Hematopoietic multipotent progenitor cell treated with erythropoietin and hydrocortisone succinate and interleukin-3 and kit ligand, for 8 days (in vitro differentiated cells): Measurements from ENCODE around the gene UQCR10.
"Not testable (repeated sequence)": the region's sequence is repeated elsewhere in the genome, so short reads cannot be mapped to it uniquely, and the experiment has no call there.

Source experiments
- DNase-seq: peaks from one replicate; pipeline ENCODE4 v3.0.0-alpha.2; 2015

UQCR10 gene

GRCh38 chr22:29737251-29738117 is 29.7 kb upstream of the UQCR10 start:
- peak; percentile 66 for DNase-seq

GRCh38 chr22:29738118-29738815 is 28.9 kb upstream of the UQCR10 start:
- no peak for DNase-seq

- DNase-seq, result no peak
Measured at GRCh38 chr22:29739346-29739875, 27.8 kb upstream of the UQCR10 start.

- DNase-seq, result no peak
Measured at GRCh38 chr22:29740216-29740615, 27.0 kb upstream of the UQCR10 start.

- DNase-seq, result no peak
Measured at GRCh38 chr22:29741926-29742325, 25.2 kb upstream of the UQCR10 start.

- no peak for DNase-seq
Measured at GRCh38 chr22:29742326-29742725, 24.8 kb upstream of the UQCR10 start.

GRCh38 chr22:29744902-29745301 is 22.3 kb upstream of the UQCR10 start:
- DNase-seq, result no peak

GRCh38 chr22:29747832-29748231 is 19.3 kb upstream of the UQCR10 start:
- DNase-seq, result peak; percentile 46

GRCh38 chr22:29748248-29748893 is 18.8 kb upstream of the UQCR10 start:
- no peak for DNase-seq

- no peak for DNase-seq
Measured at GRCh38 chr22:29750029-29750428, 17.1 kb upstream of the UQCR10 start.

- DNase-seq, result peak; percentile 77
Measured at GRCh38 chr22:29750559-29751538, 16.3 kb upstream of the UQCR10 start.

GRCh38 chr22:29751669-29752068 is 15.5 kb upstream of the UQCR10 start:
- no peak for DNase-seq

GRCh38 chr22:29753808-29754657 is 13.1 kb upstream of the UQCR10 start:
- no peak for DNase-seq

GRCh38 chr22:29754658-29755395 is 12.3 kb upstream of the UQCR10 start:
- DNase-seq, result not testable (repeated sequence)

- DNase-seq, result no peak
Measured at GRCh38 chr22:29755889-29756288, 11.3 kb upstream of the UQCR10 start.

GRCh38 chr22:29756341-29756740 is 10.8 kb upstream of the UQCR10 start:
- DNase-seq, result no peak

- DNase-seq, result no peak
Measured at GRCh38 chr22:29757096-29757495, 10.1 kb upstream of the UQCR10 start.

GRCh38 chr22:29758068-29758622 is 9.0 kb upstream of the UQCR10 start:
- DNase-seq, result no peak

- no peak for DNase-seq
Measured at GRCh38 chr22:29758959-29759358, 8.2 kb upstream of the UQCR10 start.

- DNase-seq, result no peak
Measured at GRCh38 chr22:29762263-29762662, 4.9 kb upstream of the UQCR10 start.
